Progenitor cell of endocrine pancreas (in vitro differentiated cells): ENCODE measurements around the gene UBA52. TPM values are rescaled to one million over a fixed set of nuclear protein-coding genes. Genes with fewer than 3 reads are reported as not detected.

Source experiments
- DNase-seq: peaks from one replicate; pipeline ENCODE4 v3.0.0; 2021; ENCODE audit warnings: low spot score; ENCODE audit not compliant: unreplicated experiment
- H3K27ac Mint-ChIP-seq: 2 replicates; pipeline ENCODE4 v1.8.0; 2021; ENCODE audit warnings: mild to moderate bottlenecking, moderate library complexity, mixed read lengths
- H3K27me3 Mint-ChIP-seq: 2 replicates; pipeline ENCODE4 v1.8.0; 2021; ENCODE audit warnings: mixed read lengths
- H3K36me3 Mint-ChIP-seq: 2 replicates; pipeline ENCODE4 v1.8.0; 2022; ENCODE audit warnings: mixed read lengths; ENCODE audit not compliant: insufficient read depth
- H3K4me1 Mint-ChIP-seq: 2 replicates; pipeline ENCODE4 v1.8.0; 2021; ENCODE audit warnings: low read depth, mixed read lengths
- H3K4me3 Mint-ChIP-seq: 2 replicates; pipeline ENCODE4 v1.8.0; 2021; ENCODE audit warnings: low read depth, mild to moderate bottlenecking, moderate library complexity, mixed read lengths
- H3K9me3 Mint-ChIP-seq: 2 replicates; pipeline ENCODE4 v1.8.0; 2021; ENCODE audit warnings: low read depth, mixed read lengths
- CTCF ChIP-seq: fragments of 200-600 bp; sonication (generic); IDR thresholded peaks from one replicate; pipeline ENCODE4 v1.5.0; 2021; ENCODE audit warnings: antibody characterized with exemption, mild to moderate bottlenecking; ENCODE audit not compliant: unreplicated experiment
- total RNA-seq: library from RNA; stranded (reverse); gene quantifications from 2 replicates; pipeline ENCODE4 v1.2.1, GENCODE V29; 2021

The UBA52 gene
- total RNA-seq, 1 donor from 2014 or later = 968 TPM

- H3K27ac Mint-ChIP-seq = no peak overlapping the region
- TF ChIP-seq CTCF = no peak
These were observed 41.9 kb upstream of the UBA52 start for GRCh38 chr19:18529782-18530181.

GRCh38 chr19:18531485-18531884 is 40.2 kb upstream of the UBA52 start:
- Mint-ChIP-seq H3K9me3 (no peaks in the 10 kb centered on the region), H3K27ac (no peak overlapping the region), H3K4me1 (no peaks in the 10 kb centered on the region), H3K27me3 (no peaks in the 10 kb centered on the region), H3K4me3 (no peak overlapping the region), H3K36me3 (peaks cover 14% of the 10 kb centered on the region)
- no peak for TF ChIP-seq CTCF
- no peak for DNase-seq

More at GRCh38 chr19:18529782-18530181, 41.9 kb upstream of the UBA52 start:
- no peak overlapping the region for H3K4me3 Mint-ChIP-seq
- H3K4me1 Mint-ChIP-seq = no peaks in the 10 kb centered on the region
- H3K9me3 Mint-ChIP-seq = no peaks in the 10 kb centered on the region
- H3K27me3 Mint-ChIP-seq = no peaks in the 10 kb centered on the region
- H3K36me3 Mint-ChIP-seq = peaks cover 8% of the 10 kb centered on the region
- DNase-seq = no peak

- Mint-ChIP-seq H3K9me3 (no peaks in the 10 kb centered on the region), H3K4me3 (no peak overlapping the region), H3K27me3 (no peaks in the 10 kb centered on the region), H3K36me3 (peaks cover 18% of the 10 kb centered on the region), H3K4me1 (no peaks in the 10 kb centered on the region), H3K27ac (no peak overlapping the region)
- no peak for TF ChIP-seq CTCF
- DNase-seq = no peak
These were observed 39.3 kb upstream of the UBA52 start for GRCh38 chr19:18532168-18532890.

- DNase-seq = no peak
- no peak for TF ChIP-seq CTCF
- H3K36me3 Mint-ChIP-seq = peaks cover 18% of the 10 kb centered on the region
These were observed 38.6 kb upstream of the UBA52 start for GRCh38 chr19:18533058-18533457.

GRCh38 chr19:18536475-18536874 is 35.2 kb upstream of the UBA52 start:
- H3K4me1 Mint-ChIP-seq = no peaks in the 10 kb centered on the region
- H3K36me3 Mint-ChIP-seq = peaks cover 19% of the 10 kb centered on the region
- H3K27me3 Mint-ChIP-seq = no peaks in the 10 kb centered on the region
- DNase-seq = no peak
- H3K4me3 Mint-ChIP-seq = no peak overlapping the region
- H3K9me3 Mint-ChIP-seq = no peaks in the 10 kb centered on the region
- no peak overlapping the region for H3K27ac Mint-ChIP-seq
- no peak for TF ChIP-seq CTCF

More at GRCh38 chr19:18533058-18533457, 38.6 kb upstream of the UBA52 start:
- H3K9me3 Mint-ChIP-seq = no peaks in the 10 kb centered on the region
- no peaks in the 10 kb centered on the region for H3K4me1 Mint-ChIP-seq
- H3K4me3 Mint-ChIP-seq = no peak overlapping the region
- no peaks in the 10 kb centered on the region for H3K27me3 Mint-ChIP-seq
- H3K27ac Mint-ChIP-seq = no peak overlapping the region
